ENCODE results near the gene ARHGEF10L.

DNA sequence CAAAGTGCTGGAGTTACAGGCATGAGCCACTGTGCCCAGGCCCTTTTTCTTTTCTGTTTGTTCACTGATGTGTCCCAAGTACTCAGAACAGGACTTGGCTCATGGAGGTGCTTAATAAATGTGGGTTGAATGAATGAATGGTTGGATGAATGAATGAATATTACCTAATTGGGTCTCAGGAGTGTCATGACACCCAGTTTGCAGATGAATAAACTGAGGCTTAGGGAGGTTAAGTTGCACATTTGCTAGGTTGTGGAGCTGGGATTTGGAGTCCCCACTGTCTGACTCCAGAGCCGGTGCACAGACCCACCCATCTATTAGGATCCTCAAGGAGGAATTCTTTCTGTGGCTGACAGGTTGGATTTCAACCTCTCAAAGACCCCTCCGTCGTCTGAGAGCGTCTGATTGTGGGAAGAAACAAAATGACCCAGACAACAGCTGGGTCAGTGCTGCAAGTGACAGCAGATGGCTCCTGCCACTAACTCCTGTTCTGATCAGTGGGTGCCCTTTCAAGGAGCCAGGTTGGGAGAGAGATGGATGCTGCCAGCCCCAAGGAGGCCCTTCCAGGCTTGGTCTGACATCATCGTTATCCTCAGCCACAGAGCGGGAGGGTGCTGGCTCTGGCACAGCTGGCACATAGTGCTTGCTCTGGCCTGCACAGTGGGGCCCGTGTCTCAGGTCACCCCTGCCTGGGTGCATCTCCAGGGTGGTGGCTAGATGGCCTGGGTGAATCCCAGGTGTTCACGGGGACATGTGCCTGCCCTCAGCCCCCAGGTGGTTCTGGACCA is 24.2 kb downstream of the ARHGEF10L start:
- TF ChIP-seq, protein P1, sequence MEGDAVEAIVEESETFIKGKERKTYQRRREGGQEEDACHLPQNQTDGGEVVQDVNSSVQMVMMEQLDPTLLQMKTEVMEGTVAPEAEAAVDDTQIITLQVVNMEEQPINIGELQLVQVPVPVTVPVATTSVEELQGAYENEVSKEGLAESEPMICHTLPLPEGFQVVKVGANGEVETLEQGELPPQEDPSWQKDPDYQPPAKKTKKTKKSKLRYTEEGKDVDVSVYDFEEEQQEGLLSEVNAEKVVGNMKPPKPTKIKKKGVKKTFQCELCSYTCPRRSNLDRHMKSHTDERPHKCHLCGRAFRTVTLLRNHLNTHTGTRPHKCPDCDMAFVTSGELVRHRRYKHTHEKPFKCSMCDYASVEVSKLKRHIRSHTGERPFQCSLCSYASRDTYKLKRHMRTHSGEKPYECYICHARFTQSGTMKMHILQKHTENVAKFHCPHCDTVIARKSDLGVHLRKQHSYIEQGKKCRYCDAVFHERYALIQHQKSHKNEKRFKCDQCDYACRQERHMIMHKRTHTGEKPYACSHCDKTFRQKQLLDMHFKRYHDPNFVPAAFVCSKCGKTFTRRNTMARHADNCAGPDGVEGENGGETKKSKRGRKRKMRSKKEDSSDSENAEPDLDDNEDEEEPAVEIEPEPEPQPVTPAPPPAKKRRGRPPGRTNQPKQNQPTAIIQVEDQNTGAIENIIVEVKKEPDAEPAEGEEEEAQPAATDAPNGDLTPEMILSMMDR (conservative IDR thresholded peaks at IDR 0.05; ENCODE audit: low read depth, low read length), result no peak
- TF ChIP-seq EZH2phosphoT487 (IDR thresholded peaks at IDR 0.05; ENCODE audit: borderline replicate concordance, low read length) (no peak), EZH2 (IDR thresholded peaks at IDR 0.05; ENCODE audit: low read length, unreplicated experiment) (no peak)

Data from PC-3 (cell line).